Liver (tissue), 9 donors: ENCODE results near the gene C17orf50. TPM values are rescaled to one million over a fixed set of nuclear protein-coding genes. Genes with fewer than 3 reads are reported as not detected.

Experiments
- DNase-seq: peaks from one replicate; pipeline ENCODE4 v3.0.0-alpha.2; 2017; ENCODE audit warnings: low spot score
- H3K27ac ChIP-seq, 2 donors: one replicate each; pipeline ENCODE4 v1.7.0; 2013; ENCODE audit warnings: inconsistent platforms in 2 of 2, low read length in 2 of 2, control low read depth in 1 of 2, low read depth in 1 of 2, mild to moderate bottlenecking in 1 of 2
- H3K27me3 ChIP-seq, 4 donors: one replicate each; pipeline versions ENCODE4 v1.6.1 to v1.7.0; 2013; ENCODE audit warnings: low read length in 3 of 4, inconsistent platforms in 1 of 4, mild to moderate bottlenecking in 1 of 4, moderate library complexity in 1 of 4; ENCODE audit not compliant: control insufficient read depth in 4 of 4, insufficient read depth in 4 of 4
- H3K36me3 ChIP-seq, 4 donors: one replicate each; pipeline versions ENCODE4 v1.6.1 to v1.7.0; 2013; ENCODE audit warnings: low read length in 3 of 4, mild to moderate bottlenecking in 3 of 4, low read depth in 1 of 4, moderate library complexity in 1 of 4; ENCODE audit not compliant: control insufficient read depth in 4 of 4, insufficient read depth in 3 of 4
- H3K4me1 ChIP-seq, 4 donors: one replicate each; pipeline versions ENCODE4 v1.6.1 to v1.7.0; 2013; ENCODE audit warnings: low read length in 3 of 4, mild to moderate bottlenecking in 3 of 4, moderate library complexity in 1 of 4; ENCODE audit not compliant: control insufficient read depth in 4 of 4, insufficient read depth in 4 of 4
- H3K4me3 ChIP-seq, 3 donors: one replicate each; pipeline versions ENCODE4 v1.6.1 to v1.7.0; 2013; ENCODE audit warnings: low read length in 3 of 3, control low read depth in 1 of 3, low read depth in 1 of 3, mild to moderate bottlenecking in 1 of 3
- H3K9ac ChIP-seq, 2 donors: one replicate each; pipeline ENCODE4 v1.7.0; 2013; ENCODE audit warnings: low read length in 2 of 2, mild to moderate bottlenecking in 2 of 2, moderate library complexity in 2 of 2, control low read depth in 1 of 2, low read depth in 1 of 2
- H3K9me3 ChIP-seq, 4 donors: one replicate each; pipeline versions ENCODE4 v1.6.1 to v1.7.0; 2013; ENCODE audit warnings: low read length in 3 of 4; ENCODE audit not compliant: control insufficient read depth in 4 of 4
- CTCF ChIP-seq: fragments of 150-350 bp; IDR thresholded peaks from 2 replicates; pipeline ENCODE4 v1.5.1; 2017; ENCODE audit warnings: improper control_type of control experiment, low read depth, low read length; ENCODE audit not compliant: missing input control
- FOXA1 ChIP-seq: IDR thresholded peaks from 2 replicates; pipeline ENCODE4 v1.6.1; 2016; ENCODE audit warnings: antibody characterized with exemption
- FOXA2 ChIP-seq: IDR thresholded peaks from 2 replicates; pipeline ENCODE4 v1.6.1; 2016; ENCODE audit warnings: antibody characterized with exemption
- GABPA ChIP-seq, 2 donors: IDR thresholded peaks in 1 of 2; conservative IDR thresholded peaks in 1 of 2; 2 replicates each; pipeline ENCODE4 v1.6.1; 2016; ENCODE audit warnings: antibody characterized with exemption in 2 of 2, mild to moderate bottlenecking in 1 of 2, moderate library complexity in 1 of 2
- JUND ChIP-seq, 2 donors: IDR thresholded peaks; 2 replicates each; pipeline ENCODE4 v1.6.1; 2016; ENCODE audit warnings: antibody characterized with exemption in 2 of 2
- MAX ChIP-seq: IDR thresholded peaks from 2 replicates; pipeline ENCODE4 v1.6.1; 2016; ENCODE audit warnings: antibody characterized with exemption
- NR2F2 ChIP-seq: IDR thresholded peaks from 2 replicates; pipeline ENCODE4 v1.6.1; 2016; ENCODE audit warnings: antibody characterized with exemption
- RAD21 ChIP-seq, 2 donors: IDR thresholded peaks; 2 replicates each; pipeline ENCODE4 v1.6.1; 2016; ENCODE audit warnings: antibody characterized with exemption in 2 of 2, mild to moderate bottlenecking in 2 of 2
- RXRA ChIP-seq, 2 donors: IDR thresholded peaks; 2 replicates each; pipeline ENCODE4 v1.6.1; 2017 to 2018; ENCODE audit warnings: antibody characterized with exemption in 2 of 2, mild to moderate bottlenecking in 1 of 2
- SP1 ChIP-seq: IDR thresholded peaks from 2 replicates; pipeline ENCODE4 v1.6.1; 2018; ENCODE audit warnings: antibody characterized with exemption, mild to moderate bottlenecking
- TAF1 ChIP-seq: conservative IDR thresholded peaks from 2 replicates; pipeline ENCODE4 v1.6.1; 2016; ENCODE audit warnings: antibody characterized with exemption, mild to moderate bottlenecking
- WGBS: extraction: QIAGEN DNeasy Blood & Tissue Kit; methylation state at CpG from one replicate; pipeline ENCODE4 v1.1.7; 2013; 5-methylcytosine and 5-hydroxymethylcytosine counted together
- polyA plus RNA-seq, 2 donors: library from polyadenylated mRNA; stranded (reverse) in 1 of 2; unstranded in 1 of 2; fragments of 200-250 nt in 1 of 2; fragments of >200 nt in 1 of 2; fragmentation: Nextera tagmentation in 1 of 2; extraction: Ambion mirVana in 1 of 2; gene quantifications; one replicate each; pipeline versions ENCODE4 v1.2.1 to v1.2.3, GENCODE V29; 2013 to 2015
- total RNA-seq, 2 donors: library from RNA; depleted of rRNA; stranded (reverse); fragments of >200 nt; gene quantifications; one replicate each; pipeline ENCODE4 v1.2.3, GENCODE V29; 2014
- TF ChIP-seq, protein P1 (sequence below): IDR thresholded peaks from 2 replicates; pipeline ENCODE4 v1.6.1; 2016; ENCODE audit warnings: antibody characterized with exemption, mild to moderate bottlenecking
- TF ChIP-seq, protein P2 (sequence below): IDR thresholded peaks from 2 replicates; pipeline ENCODE4 v1.6.1; 2016; ENCODE audit warnings: antibody characterized with exemption
- donor health status: healthy.
- donor health status: healthy.
- donor health status: healthy.
- donor health status: healthy.
- donor health status: healthy.

The C17orf50 gene
- total and polyA plus RNA-seq, 4 donors, result not detected

GRCh38 chr17:35742896-35743477, 17.7 kb upstream of the C17orf50 start:
- Histone ChIP-seq H3K27me3 (peaks cover 0 to 5% (median 3%) of the 10 kb centered on the region in 4 donors), H3K9me3 (no peaks in the 10 kb centered on the region), H3K27ac (no peak overlapping the region), H3K4me3 (no peak overlapping the region), H3K9ac (no peak overlapping the region), H3K36me3 (no peaks in the 10 kb centered on the region), H3K4me1 (peaks cover 2 to 13% (median 5%) of the 10 kb centered on the region in 4 donors)
- WGBS, result 75% methylated on average over 7 of the region's 7 CpGs
- no peak for DNase-seq
- TF ChIP-seq, protein P1, sequence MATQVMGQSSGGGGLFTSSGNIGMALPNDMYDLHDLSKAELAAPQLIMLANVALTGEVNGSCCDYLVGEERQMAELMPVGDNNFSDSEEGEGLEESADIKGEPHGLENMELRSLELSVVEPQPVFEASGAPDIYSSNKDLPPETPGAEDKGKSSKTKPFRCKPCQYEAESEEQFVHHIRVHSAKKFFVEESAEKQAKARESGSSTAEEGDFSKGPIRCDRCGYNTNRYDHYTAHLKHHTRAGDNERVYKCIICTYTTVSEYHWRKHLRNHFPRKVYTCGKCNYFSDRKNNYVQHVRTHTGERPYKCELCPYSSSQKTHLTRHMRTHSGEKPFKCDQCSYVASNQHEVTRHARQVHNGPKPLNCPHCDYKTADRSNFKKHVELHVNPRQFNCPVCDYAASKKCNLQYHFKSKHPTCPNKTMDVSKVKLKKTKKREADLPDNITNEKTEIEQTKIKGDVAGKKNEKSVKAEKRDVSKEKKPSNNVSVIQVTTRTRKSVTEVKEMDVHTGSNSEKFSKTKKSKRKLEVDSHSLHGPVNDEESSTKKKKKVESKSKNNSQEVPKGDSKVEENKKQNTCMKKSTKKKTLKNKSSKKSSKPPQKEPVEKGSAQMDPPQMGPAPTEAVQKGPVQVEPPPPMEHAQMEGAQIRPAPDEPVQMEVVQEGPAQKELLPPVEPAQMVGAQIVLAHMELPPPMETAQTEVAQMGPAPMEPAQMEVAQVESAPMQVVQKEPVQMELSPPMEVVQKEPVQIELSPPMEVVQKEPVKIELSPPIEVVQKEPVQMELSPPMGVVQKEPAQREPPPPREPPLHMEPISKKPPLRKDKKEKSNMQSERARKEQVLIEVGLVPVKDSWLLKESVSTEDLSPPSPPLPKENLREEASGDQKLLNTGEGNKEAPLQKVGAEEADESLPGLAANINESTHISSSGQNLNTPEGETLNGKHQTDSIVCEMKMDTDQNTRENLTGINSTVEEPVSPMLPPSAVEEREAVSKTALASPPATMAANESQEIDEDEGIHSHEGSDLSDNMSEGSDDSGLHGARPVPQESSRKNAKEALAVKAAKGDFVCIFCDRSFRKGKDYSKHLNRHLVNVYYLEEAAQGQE, result no peak
- TF ChIP-seq FOXA1 (no peak), CTCF (no peak), TAF1 (no peak), RAD21 (IDR thresholded peaks at IDR 0.05) (no peak), JUND (IDR thresholded peaks at IDR 0.05) (no peak), GABPA (IDR thresholded peaks at IDR 0.05 in 1 of 2, conservative IDR thresholded peaks at IDR 0.05 in 1 of 2) (no peak), SP1 (no peak), FOXA2 (no peak), NR2F2 (no peak), RXRA (IDR thresholded peaks at IDR 0.05) (no peak), MAX (no peak)
- TF ChIP-seq, protein P2, sequence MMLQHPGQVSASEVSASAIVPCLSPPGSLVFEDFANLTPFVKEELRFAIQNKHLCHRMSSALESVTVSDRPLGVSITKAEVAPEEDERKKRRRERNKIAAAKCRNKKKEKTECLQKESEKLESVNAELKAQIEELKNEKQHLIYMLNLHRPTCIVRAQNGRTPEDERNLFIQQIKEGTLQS, result no peak

GRCh38 chr17:35743626-35744328, 16.9 kb upstream of the C17orf50 start:
- Histone ChIP-seq H3K36me3 (no peaks in the 10 kb centered on the region), H3K9me3 (no peaks in the 10 kb centered on the region), H3K27ac (no peak overlapping the region), H3K9ac (no peak overlapping the region), H3K4me3 (no peak overlapping the region), H3K4me1 (peaks cover 2 to 13% (median 5%) of the 10 kb centered on the region in 4 donors), H3K27me3 (peaks cover 0 to 5% (median 3%) of the 10 kb centered on the region in 4 donors)
- WGBS, result 49% methylated on average over 7 of the region's 7 CpGs
- TF ChIP-seq RAD21 (IDR thresholded peaks at IDR 0.05) (no peak), TAF1 (no peak)
- TF ChIP-seq, protein P1, result peak; percentile 98
- DNase-seq, result no peak
